HG03520 (cell line): Measurements from ENCODE around the gene RHBDL1.

Experiments
- ATAC-seq: cut with Tn5 transposase; IDR thresholded peaks from one replicate; pipeline ENCODE4 v1.9.1; 2021; ENCODE audit warnings: mild to moderate bottlenecking, moderate library complexity; ENCODE audit not compliant: unreplicated experiment

RHBDL1 gene

DNA sequence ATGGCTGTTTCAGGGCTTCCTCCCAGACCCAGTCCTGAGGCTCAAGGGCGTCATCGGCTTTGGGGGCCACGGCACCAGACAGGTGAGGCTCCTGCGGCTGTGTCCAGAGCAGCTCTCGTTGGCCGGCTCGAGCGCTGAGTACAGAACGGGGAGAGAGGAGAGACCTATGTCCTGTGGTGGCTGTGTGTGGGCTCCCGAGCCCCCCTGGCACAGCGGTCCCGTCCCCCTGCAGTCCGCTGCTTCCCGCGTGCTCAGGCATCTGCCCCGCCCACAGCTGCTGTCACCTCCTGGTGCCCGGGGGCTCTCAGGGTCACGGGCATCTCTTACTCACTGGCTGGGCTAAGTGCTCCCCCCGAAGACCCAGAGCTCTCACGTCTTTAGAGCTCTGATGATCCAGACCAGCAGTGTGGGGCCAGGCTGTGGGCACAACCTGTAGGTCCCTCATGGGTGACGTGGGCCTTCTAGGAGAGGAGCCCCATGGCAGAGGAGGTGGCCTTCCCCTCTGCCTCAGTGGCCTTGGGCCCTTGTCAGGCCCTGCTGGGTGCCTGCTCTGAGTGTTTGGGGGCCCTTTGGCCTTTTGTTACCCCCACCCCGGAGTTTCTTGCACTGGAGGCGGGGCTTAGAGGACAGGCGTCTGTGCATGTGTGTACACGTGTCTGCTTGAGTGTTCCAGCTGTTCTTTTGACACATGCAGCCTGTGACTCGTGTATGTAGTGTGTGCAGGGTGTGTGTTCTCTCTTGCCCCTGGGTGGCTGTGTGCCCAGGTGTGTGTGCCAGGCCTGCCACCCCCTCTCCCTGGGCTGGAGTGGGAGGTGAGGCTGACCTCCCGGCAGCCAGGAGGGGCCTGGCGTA, 22.8 kb upstream of the RHBDL1 start:
- ATAC-seq = no peak

DNA sequence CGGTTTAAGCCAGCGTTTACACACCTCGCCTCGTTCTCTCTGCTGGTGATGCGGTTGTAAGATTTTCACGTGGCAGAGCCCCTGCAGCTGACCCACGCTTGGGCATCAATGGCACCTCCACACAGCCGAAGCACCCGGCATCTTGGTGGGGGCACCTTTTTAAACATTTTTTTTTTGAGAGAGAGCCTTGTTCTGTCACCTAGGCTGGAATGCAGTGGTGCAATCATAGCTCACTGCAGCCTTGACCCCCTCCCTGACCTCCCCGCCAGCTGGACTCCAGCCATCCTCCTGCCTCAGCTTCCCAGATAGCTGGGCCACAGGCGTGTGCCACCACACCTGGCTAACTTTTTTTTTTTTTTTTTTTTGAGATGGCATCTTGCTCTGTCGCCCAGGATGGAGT, 21.4 kb upstream of the RHBDL1 start:
- ATAC-seq = no peak

DNA sequence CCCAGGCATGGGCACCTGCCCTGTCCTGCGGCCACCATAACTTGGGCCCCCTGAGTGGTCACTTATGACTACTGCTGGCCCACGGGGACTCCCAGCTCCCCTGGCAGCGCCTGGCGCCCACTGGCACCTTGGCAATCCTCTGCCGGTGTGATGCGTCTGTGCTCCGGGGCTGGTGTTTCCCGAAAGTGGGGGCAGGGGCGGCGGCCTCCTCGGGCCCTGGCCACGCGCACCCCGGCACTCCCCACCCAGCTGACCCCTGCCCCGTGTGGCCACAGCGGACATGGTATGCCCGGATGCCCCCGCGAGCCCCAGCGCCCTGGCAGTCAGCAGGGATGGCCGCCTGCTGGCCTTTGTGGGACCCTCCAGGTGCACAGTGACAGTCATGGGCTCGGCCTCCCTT, 18.0 kb upstream of the RHBDL1 start:
- ATAC-seq = no peak

DNA sequence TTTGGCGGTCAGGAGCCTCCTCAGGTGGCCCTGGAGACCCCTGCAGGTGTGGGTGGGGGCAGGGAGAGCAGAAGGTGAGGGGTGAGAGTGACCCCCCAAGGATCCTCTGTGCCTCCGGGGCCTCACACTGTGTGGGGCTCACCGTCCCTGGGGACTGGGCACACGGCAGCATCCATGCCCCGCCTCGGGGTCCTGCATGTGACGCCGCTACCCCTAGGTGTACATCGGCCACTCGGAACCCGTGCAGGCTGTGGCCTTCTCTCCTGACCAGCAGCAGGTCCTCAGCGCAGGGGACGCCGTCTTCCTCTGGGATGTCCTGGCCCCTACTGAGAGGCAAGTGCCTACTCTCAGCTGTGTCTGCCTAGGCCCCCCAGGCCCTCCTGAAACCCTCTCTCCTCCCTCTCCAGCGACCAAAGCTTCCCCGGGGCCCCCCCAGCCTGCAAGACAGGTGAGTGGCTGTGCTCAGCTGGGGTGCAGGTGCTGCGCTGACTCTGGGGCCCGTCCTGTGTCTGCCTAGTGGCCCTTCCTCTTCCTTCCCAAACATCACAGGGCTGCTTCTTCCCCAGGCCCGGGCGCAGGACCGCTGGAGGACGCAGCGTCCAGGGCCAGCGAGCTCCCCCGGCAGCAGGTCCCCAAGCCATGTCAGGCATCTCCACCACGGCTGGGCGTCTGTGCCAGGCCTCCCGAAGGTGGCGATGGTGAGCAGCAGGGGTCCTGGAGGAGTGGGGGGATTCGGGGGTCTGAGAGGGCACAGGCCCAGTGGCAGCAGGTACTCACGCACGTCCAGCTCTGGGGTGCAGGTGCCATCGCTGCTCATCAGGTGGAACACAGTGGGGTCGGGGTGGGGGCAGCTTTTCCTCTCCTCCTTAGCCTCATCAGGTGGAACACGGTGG, 16.5 kb upstream of the RHBDL1 start:
- ATAC-seq = no peak

DNA sequence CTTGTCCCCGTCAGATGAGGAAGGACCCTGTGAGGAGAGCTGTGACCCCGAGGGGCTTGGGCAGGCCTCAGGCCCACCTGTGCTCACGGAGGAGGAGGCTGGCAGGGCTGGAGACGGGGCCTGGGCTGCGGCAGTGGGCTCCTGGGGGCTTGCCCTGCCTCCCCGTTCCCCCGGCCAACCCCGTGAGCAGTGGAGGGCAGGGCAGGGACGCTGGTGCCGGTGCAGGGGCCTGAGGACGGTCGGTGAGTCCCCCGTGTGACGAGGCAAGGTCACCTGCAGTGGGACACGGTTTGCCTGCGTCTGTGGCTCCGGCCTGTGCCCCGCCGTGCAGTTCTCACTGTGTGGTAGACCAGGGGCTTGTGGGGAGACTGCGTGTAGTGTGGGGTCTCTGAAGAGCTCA, 15.9 kb upstream of the RHBDL1 start:
- ATAC-seq = no peak

DNA sequence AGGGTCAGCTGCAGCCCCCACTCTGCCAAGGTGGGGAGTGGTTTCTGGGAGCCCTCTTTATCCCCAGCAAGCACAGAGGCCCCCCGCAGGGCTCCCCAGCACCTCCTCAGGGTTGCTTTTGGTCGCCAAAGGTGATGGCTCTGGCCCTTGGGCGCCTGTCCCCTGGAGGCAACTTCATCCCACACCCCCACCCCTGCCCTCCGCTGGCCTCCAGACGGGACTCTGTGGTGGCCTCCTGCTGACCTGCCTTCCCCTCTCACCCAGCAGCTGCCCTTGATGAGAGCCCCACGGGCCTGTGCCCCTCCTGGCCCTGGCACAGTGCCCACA, 15.4 kb upstream of the RHBDL1 start:
- ATAC-seq = no peak

DNA sequence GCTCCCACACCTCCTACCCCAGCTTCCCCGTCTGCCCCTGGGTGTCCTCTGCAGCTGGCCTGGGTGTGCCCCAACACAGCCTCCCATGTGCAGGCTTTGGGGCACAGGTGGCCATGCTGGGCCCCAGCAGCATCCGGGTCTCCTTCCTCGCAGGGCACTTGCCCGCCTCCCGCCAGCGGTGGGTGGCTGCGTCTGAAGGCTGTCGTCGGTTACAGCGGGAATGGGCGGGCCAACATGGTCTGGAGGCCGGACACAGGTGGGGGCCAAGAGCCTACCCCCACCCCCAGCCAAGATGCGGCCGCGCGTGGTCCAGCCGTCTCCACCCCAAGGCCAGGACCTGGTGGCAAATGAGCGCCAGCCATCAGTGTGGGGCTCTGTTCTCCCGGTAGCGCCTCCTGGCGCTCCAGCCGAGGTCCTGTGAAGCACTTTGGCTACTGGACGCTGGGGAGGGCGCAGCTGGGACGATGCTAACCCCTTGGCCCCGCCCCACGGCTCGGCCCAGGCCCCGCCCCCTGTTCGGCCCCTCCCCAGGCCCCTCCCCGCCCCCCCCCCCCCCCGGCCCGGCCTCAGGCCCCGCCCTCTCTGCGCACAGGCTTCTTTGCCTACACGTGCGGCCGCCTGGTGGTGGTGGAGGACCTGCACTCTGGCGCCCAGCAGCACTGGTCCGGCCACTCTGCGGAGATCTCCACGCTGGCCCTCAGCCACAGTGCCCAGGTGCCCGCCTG, 14.8 kb upstream of the RHBDL1 start:
- peak; percentile 47 for ATAC-seq

DNA sequence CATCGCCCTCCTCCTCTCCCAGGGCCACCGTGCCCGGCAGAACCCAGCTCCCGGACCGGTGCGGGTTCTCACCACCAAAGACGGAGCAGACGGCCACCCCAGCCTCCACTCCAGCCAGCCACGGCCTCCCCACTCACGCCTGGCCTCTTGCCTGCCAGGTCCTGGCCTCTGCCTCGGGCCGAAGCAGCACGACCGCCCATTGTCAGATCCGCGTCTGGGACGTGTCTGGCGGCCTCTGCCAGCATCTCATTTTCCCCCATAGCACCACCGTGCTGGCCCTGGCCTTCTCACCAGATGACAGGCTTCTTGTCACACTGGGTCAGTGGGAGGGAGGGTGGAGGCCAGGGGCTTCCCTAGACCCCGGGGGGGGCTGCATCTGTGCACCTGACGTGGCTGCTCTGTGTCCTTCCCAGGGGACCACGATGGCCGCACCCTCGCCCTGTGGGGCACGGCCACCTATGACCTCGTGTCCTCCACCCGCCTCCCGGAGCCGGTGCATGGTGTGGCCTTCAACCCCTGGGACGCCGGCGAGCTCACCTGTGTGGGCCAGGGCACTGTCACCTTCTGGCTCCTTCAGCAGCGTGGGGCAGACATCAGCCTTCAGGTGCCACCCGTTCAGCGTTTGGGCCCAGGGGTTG, 14.2 kb upstream of the RHBDL1 start:
- no peak for ATAC-seq

DNA sequence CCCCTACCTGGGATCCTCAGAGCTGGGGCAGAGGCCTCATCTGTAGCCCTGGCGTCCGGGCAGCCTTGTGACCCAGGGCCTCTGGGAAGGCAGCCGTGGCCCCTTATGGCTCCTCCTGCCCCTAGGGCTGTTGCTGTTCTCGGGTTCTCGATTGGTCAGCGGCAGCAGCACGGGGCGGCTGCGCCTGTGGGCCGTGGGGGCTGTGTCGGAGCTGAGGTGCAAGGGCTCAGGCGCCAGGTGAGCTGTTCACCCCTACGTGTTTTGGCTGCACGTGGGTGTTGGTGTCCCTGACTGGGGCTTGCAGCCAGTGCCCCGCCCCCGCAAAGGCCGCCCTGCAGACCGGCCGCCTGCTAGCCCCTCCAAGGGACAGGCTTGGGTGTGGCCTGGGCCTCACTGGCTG, 13.4 kb upstream of the RHBDL1 start:
- no peak for ATAC-seq

DNA sequence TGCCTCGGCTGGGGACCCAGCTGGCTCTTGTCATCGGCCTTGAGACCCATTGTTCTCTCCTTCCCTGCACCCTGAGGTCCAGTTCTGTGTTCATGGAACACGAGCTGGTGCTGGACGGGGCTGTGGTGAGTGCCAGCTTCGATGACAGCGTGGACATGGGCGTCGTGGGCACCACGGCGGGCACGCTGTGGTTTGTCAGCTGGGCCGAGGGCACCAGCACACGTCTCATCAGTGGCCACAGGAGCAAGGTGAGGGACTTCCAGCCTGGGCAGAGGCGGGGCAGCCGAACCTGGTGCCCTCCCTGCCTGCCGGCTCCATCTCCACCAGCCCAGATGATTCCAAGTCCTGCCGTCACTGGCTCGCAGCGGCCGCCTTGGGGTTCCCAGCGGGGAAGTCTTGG, 12.9 kb upstream of the RHBDL1 start:
- ATAC-seq = no peak

DNA sequence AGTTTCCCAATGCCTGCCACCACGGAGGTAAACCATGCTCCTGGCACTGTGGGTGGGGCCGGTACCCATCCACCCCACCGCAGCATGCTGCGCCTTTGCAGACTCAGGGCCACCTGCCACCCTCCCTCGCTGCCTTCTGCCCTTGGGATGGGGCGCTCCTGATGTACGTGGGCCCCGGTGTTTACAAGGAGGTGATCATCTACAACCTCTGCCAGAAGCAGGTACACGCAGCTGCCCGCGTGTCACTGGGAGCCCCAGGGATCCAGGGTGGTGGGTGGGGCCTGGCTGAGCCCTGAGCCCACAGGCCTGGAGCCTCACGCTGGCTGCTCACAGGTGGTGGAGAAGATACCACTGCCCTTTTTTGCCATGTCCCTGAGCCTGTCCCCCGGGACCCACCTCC, 8.9 kb upstream of the RHBDL1 start:
- ATAC-seq = no peak

DNA sequence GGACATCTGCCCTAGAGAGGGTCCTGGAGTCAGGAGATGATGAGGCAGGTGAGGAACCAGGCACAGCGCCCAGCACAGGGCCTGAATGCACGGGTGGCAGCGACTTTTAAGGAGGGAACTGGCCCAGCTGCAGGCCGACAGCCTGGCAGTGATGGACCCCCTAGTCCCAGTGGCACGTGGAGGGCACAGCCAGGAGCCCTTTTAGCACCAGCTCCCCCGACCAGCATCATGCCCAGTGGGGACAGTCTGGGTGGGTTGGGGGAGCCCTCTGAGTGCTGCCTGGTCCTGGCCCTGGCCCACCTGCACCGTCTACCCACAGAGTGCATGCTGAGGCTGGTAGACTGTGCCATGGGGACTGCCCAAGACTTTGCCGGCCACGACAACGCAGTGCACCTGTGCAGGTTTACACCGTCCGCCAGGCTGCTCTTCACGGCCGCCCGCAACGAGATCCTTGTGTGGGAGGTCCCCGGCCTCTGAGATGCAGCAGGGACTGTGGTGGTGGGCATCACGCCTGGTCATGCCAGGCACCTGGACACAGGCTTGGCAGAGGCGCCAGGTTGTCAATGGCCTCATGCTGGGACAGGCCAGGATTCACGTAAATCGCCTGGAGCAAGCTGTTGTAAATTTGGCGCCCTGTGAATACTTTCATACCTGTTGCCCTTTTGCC, 8.2 kb upstream of the RHBDL1 start:
- ATAC-seq = no peak

DNA sequence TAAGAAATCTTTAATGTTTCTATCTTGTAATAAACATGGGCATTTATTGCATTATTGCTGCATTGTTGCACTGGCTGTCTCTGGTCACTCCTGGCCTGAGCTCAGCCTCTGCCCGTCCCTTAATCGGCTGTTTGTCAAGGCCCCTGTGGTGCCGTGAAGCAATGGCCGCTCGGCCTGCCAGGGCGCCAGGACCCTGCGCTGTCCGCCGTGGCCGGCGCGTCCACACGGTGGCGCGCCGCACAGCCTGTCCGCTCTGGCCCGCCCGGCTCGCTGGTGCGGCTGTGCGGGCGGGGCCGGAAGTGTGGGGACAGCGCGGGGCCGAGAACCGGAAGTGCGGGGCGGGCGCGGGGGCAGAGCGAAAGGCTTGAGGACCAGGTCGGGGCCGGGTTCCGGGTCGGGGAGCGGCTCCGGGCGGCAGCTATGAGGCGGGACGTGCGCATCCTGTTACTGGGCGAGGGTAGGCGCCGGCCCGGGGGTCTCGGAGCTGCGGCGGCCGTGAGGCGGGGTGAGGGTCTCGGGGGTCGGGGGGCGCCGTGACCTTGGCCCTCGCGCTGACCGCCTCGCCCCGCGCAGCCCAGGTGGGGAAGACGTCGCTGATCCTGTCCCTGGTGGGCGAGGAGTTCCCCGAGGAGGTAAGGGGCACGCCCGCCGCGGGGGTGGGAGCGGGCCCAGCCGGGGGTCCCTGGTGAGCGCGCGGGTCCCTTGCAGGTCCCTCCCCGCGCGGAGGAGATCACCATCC, 7.5 kb upstream of the RHBDL1 start, which contains the start of gene RHOT2:
RHOT2 (plus strand) TSS at position 353 of the 739 bp plus-strand sequence; CDS start at position 421, 68 bp downstream.
- peak; percentile 82 for ATAC-seq

DNA sequence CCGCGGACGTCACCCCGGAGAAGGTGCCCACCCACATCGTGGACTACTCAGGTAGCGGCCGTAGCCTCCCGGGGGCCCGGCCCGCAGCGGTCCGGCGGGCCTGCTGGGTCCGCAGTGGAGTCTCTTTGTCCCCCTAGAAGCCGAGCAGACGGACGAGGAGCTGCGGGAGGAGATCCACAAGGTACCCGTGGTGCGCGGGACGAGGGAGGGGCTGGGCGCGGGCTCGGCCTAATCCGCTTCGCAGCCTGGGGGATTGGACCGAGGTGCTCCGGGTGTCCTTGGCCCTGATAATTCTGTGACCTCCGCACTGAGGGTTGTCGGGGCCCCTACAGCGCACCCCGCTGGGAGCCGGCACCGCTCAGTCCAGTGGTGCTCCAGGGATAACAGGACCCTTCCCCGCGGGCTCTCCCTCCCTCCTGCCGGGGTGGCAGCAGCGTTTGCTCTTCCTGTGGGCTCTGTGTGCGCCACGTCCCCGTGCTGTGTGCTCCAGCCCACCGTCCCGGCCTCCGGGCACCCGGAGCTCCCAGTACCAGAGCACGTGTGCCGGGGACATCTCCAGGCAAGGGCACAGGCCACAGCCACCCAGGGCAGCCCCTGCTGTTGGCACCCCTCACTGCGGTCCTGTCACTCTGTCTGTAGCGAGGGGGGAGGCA, 6.8 kb upstream of the RHBDL1 start:
- no peak for ATAC-seq

DNA sequence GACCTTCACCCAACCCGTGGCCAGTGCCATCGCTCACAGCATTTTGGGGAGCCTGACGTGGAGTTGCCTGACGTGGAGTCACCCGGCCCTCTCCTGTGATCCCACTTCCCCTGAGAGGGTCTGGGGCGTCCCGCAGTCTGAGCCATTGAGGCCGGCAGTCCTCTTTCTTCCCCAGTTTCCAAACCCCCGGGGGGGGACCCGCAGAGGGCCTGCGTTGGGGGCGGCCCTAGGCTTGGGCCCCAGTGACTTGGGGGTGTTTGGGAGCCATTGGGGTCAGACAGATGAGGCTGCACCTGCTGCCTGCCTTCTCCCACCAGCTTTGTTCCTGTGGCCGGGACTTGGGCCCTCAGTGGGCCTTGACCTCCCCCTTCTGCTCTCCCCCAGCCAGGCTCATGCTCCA, 5.8 kb upstream of the RHBDL1 start:
- no peak for ATAC-seq

DNA sequence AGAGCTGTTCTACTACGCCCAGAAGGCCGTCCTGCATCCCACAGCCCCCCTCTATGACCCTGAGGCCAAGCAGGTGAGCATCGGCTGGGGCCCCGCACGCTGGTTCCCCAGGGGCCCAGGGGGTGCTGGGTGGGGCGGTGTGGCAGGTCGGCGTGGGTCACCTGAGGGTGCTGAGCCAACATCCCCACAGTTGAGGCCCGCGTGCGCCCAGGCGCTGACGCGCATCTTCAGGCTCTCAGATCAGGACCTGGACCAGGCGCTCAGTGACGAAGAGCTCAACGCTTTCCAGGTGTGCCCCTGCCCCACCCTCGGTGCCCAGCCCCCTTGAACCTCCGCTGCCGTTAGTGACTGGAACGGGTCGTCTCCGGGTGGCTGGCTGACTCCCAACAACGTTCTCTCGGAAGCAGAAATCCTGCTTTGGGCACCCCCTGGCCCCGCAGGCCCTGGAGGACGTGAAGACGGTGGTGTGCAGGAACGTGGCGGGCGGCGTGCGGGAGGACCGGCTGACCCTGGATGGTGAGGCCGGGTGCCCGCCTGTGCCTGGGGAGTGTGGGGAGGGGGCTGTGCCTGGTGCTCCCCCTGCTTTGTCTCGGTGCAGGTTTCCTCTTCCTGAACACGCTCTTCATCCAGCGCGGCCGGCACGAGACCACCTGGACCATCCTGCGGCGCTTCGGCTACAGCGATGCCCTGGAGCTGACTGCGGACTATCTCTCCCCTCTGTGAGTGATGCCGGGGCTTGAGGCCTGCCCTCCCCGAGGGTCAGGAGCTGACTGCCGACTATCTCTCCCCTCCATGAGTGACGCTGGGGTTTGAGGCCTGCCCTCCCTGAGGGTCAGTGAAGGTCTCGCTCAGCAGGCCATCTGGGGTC, 4.8 kb upstream of the RHBDL1 start:
- no peak for ATAC-seq

DNA sequence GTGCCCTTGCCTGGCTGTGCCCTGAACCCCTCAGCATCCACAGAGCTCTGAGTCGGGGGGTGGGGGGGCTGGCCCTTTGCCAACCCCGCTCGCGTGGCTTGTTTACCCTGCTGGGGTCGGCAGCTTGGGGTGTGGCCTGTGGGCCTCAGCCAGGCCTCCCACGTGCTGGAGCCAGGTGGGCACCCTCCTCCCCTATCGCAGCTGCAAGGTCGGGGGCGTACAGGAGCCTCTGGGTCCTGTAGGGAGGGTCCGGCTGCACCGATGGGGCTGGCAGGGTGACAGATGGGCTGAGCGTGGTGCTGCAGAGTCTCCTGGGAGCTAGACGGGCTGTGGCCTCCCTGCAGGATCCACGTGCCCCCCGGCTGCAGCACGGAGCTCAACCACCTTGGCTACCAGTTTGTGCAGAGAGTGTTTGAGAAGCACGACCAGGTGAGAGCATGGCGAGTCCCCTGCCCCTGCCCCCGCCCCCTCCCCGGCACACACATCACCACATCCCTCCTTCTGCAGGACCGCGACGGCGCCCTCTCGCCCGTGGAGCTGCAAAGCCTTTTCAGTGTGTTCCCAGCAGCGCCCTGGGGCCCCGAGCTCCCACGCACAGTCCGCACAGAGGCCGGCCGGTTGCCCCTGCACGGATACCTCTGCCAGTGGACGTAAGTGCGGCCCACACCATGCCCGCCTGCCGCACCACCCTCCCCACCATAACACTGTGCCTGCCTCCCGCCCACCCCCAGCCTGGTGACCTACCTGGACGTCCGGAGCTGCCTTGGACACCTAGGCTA, 3.9 kb upstream of the RHBDL1 start:
- ATAC-seq = no peak
